ENCODE data around the gene NTRK2.

- no peak for TF ChIP-seq CTCF (IDR thresholded peaks at IDR 0.05; ENCODE audit: low read depth, low read length, poor library complexity, severe bottlenecking)
- TF ChIP-seq EZH2phosphoT487 (IDR thresholded peaks at IDR 0.05; ENCODE audit: borderline replicate concordance, low read length), result no peak
These were observed 21.8 kb upstream of the NTRK2 start for GRCh38 chr9:84647699-84648098.
